ENCODE data around the gene ZFYVE28. TPM values are rescaled to one million over a fixed set of nuclear protein-coding genes. Genes with fewer than 3 reads are reported as not detected.

ZFYVE28 gene
- polyA plus RNA-seq, 6 donors from 2014 or later = 0.71 to 2.9 (median 1.4) TPM

DNA sequence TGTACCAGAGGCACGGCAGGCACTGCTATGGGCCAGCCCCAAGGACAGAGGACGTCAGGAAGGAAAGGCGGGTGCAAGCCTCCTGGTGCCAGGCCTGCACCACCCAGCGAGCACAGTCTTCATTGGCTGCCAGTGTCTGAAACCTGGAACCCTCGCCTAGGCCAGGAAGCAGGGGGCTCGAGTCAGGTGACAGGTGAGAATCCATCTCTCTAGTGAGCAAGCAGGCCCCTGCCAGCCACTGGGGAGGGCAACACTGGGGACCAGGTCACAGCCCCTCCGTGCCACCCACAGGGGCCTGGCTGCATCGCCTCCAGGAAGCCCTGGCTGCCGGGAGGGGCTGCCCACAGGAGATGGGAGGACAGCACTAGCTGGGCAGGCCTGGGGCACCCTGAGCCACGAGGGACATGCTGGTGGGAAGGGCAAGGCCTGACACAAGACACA, 169.6 kb downstream of the ZFYVE28 start:
- no peak overlapping the region for H3K4me3 Mint-ChIP-seq
- no peaks in the 10 kb centered on the region for H3K36me3 Mint-ChIP-seq
- H3K9me3 Mint-ChIP-seq = no peaks in the 10 kb centered on the region
- DNase-seq = no peak
- no peak for ATAC-seq (ENCODE audit: low read depth in 2 of 2)
- H3K27me3 Mint-ChIP-seq = no peaks in the 10 kb centered on the region
- H3K27ac Mint-ChIP-seq = no peak overlapping the region
- peaks cover 5 to 16% (median 10%) of the 10 kb centered on the region in 3 donors for H3K4me1 Mint-ChIP-seq

DNA sequence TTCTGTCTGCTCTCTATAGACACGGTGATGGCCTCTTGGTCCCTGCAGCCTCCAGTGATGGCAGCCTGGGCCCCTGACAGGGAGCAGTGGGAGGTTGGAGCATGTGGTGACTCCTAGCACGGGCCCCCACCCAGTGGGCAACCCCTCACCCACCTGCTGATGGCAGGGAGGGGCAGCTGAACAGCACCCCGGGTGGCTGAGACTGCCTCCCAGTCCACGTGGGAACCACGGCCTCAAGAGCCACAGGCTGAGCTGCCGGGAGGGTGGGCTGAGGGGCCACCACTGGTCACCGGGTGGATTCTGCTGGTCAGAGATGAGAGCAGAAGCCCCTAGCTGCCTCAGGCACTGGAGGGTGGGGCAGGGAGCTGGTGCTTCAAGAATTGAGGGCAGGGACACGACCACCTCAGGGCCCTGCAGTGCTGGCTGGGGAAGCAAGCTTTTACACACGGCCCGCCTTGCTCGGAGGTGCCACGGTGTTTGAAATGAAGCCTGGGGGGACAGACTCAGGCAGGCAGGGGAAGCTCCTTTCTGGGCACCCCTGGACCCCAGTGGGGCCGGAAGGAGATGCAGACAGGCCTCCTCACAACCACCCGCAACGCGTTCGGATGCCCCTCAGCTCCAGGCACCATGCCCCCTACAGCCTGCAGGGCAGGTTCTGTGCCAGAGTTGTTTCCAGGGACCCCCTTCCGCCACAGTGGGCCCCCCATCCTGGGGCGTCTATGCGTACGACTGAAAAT, 170.2 kb downstream of the ZFYVE28 start:
- no peaks in the 10 kb centered on the region for H3K9me3 Mint-ChIP-seq
- ATAC-seq (ENCODE audit: low read depth in 2 of 2) = no peak
- DNase-seq = no peak
- no peak overlapping the region for H3K4me3 Mint-ChIP-seq
- no peaks in the 10 kb centered on the region for H3K27me3 Mint-ChIP-seq
- peak overlapping the region in 1 of 6 donors; percentile 19 for H3K27ac Mint-ChIP-seq
- H3K36me3 Mint-ChIP-seq = no peaks in the 10 kb centered on the region
- H3K4me1 Mint-ChIP-seq = peaks cover 11 to 22% (median 17%) of the 10 kb centered on the region in 3 donors

DNA sequence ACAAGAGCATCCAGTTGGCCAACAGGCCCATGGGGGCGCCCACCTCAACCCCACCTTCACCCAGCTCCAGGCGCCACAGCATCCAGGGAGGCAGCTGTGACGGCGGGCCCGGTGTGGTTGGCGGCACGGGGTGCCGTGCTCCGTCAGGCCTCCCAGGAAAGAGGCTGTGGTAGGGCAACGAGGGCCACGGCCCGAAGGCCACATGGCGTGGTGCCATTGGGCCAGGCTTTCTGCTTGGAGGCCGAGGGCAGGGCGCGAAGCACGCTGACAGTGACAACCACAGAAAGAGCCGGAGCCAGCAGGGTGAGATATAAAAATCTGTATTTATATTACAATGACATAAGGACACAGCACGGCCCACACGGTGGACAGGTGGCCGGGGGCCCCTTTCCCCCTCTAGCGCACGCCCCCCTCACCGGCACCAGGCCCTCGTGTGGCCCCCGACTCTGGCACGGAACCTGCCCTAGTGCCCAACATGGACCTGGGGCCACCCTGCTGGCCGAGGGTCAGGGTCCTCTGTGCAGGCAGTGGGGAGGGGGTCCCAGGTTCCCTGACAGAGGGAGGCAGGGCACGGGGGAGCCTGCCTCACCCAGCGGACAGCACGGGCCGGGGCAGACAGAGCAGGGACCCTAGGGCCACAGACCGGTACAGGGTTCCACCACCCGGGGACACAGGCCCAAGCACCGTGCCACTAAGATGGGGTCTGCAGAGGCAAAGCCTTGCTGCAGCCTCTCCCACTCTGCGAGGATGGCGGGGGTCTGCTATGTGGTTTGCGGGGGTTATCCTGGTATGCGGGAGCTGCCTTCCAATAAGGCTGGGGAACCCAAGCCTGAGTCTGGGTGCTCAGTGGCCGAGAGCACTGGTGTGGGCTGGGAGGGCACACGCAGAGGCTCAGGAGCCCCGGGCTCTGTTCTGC, 171.1 kb downstream of the ZFYVE28 start:
- ATAC-seq (ENCODE audit: low read depth in 2 of 2) = no peak
- Mint-ChIP-seq H3K36me3 (no peaks in the 10 kb centered on the region), H3K27me3 (no peaks in the 10 kb centered on the region), H3K4me3 (no peak overlapping the region), H3K27ac (no peak overlapping the region), H3K4me1 (peaks cover 9 to 24% (median 18%) of the 10 kb centered on the region in 3 donors), H3K9me3 (no peaks in the 10 kb centered on the region)
- DNase-seq = no peak

DNA sequence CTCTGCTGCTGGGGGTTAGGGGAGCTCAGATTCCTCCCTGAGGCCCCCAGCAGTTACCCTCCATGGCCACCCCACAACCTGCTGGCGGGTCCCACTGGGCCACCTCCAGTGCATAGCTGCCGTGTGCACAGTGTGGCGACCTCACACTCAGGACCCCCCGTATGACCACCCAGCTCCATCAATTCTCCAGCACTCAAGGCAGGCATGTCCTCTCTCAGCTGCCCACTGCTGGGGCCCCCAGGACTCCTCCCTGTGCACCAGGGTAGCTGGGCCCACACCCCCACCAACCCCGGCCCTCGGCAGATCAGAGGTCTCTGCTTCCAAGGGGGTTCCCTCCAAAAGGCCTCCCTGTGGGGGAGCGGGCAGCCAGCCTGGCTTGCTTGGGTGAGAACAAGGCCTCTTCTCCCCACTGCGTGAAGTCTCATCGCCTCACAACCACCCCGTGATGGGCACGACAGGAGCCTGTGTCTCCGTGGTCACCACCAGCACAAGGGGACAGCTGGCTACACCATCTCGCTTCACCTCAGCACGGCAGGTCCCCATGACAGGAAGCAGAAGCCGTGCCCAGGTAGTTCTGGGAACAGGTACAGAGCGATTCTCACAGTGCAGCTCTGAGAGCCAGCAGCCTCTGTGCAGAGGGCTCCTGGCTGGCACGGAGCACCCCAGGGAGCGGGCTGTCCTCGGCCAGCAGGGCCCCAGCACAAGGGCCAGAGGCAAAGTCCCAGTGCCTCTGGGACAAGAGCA, 171.9 kb downstream of the ZFYVE28 start:
- Mint-ChIP-seq H3K27me3 (no peaks in the 10 kb centered on the region), H3K4me1 (peaks cover 15 to 31% (median 23%) of the 10 kb centered on the region in 3 donors), H3K9me3 (no peaks in the 10 kb centered on the region), H3K36me3 (no peaks in the 10 kb centered on the region), H3K27ac (peak overlapping the region in 1 of 6 donors; percentile 72), H3K4me3 (no peak overlapping the region)
- DNase-seq (no peak), ATAC-seq (ENCODE audit: low read depth in 2 of 2) (no peak)

DNA sequence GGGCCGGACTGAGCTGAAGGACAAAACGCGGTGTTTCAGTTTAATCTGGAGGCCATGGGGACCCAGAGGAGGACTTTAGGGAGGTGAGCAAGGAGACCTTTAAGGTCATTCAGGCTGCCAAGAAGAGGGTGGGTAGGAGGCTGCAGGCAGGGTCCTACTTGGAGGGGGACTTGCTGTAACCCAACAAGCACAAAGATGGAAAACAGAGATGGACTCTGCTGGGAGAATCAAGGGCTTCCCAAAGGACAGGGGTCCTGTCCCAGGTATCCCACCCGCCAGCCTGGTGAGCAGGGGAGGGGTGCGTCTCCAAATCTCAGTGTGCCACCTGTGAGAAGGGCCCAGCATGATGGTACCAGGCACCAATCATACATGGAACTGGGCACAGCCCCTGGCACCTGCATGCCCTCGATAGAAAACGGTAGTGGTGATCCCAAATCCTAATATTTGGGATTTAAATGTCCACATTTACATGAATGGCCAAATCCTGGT, 172.6 kb downstream of the ZFYVE28 start:
- Mint-ChIP-seq H3K4me3 (peak overlapping the region in 1 of 8 donors; percentile 42), H3K27me3 (no peaks in the 10 kb centered on the region), H3K9me3 (no peaks in the 10 kb centered on the region), H3K36me3 (no peaks in the 10 kb centered on the region), H3K27ac (peak overlapping the region in 2 of 6 donors; percentile 55 to 88), H3K4me1 (peaks cover 21 to 36% (median 26%) of the 10 kb centered on the region in 3 donors)
- no peak for DNase-seq
- no peak for ATAC-seq (ENCODE audit: low read depth in 2 of 2)

DNA sequence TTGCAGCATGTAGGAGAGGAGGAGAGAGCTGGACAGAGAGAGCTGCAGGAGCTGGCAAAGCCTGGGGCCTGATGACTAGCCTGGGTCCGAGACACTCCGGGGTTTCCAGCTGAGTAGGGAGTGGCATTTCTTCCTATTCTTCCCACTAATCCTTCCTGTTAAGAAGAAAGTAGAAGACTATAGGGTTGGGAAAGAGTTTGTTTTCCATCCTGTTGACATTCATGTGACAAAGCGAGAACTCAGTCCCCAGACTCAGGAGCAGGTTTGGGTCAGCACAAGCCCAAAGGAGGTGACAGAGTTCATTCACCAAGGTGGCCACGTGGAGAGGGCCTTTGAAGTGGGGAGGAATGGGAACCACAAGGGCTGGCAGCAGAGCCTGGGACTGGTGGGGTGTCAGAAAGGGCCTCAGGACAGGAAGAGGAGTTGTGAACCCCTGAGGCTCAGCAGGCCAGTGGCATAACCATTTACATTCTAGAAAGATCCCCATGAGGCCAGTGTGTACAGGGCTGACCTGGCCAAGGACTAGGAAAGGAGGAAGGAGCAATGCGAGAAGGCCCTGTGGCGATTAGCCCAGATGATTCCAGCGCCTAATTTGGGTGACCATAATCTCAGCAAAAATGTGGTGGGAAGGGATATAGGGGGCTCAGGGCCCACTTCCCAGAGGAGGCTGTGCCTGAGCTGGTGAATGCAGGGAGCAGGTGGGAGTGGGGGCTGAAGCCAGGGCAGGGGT, 173.2 kb downstream of the ZFYVE28 start:
- H3K4me3 Mint-ChIP-seq = peak overlapping the region in 1 of 8 donors; percentile 42
- H3K4me1 Mint-ChIP-seq = peaks cover 27 to 42% (median 32%) of the 10 kb centered on the region in 3 donors
- ATAC-seq (ENCODE audit: low read depth in 2 of 2) (no peak), DNase-seq (no peak)
- no peaks in the 10 kb centered on the region for H3K27me3 Mint-ChIP-seq
- H3K36me3 Mint-ChIP-seq = peaks cover 0 to under 1% of the 10 kb centered on the region in 2 donors
- H3K27ac Mint-ChIP-seq = peak overlapping the region in 4 of 6 donors; percentile 53 to 88 (median 64)
- H3K9me3 Mint-ChIP-seq = no peaks in the 10 kb centered on the region

DNA sequence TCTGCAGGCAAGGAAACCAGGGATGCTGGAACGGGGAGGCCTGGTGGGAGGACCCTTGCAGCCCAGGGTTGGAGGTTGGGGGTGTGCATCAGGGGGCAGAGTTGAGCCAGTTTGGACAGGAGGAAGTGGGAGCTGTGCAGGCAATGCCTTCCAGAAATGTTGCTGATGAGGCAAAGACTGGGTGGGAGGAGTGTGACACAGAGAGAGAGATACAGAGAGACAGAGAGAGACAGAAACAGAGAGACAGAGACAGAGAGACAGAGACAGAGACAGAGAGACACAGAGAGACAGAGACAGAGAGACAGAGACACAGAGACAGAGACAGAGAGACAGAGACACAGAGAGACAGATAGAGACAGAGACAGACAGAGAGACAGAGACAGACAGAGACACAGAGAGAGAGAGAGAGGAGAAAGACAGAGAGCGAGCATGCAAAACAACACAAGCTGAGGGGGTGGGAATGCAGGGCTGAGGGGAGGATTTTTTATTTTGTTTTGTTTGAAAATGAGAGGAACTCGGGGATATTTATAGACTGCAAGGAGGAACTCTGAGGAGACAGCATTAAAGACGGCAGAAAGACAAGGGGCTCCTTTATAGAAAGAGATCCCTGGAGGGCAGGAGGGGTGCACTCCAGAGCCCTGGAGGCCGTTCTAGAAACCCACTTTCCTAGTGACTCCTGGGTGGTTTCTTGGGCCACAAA, 174.6 kb downstream of the ZFYVE28 start:
- ATAC-seq (ENCODE audit: low read depth in 2 of 2) (no peak), DNase-seq (no peak)
- Mint-ChIP-seq H3K27me3 (no peaks in the 10 kb centered on the region), H3K27ac (peak overlapping the region; percentile 25 to 94 (median 84)), H3K4me3 (peak overlapping the region in 4 of 8 donors; percentile 49 to 62 (median 51)), H3K4me1 (peaks cover 36 to 52% (median 46%) of the 10 kb centered on the region in 3 donors), H3K36me3 (peaks cover 0 to 6% of the 10 kb centered on the region in 2 donors), H3K9me3 (no peaks in the 10 kb centered on the region)

DNA sequence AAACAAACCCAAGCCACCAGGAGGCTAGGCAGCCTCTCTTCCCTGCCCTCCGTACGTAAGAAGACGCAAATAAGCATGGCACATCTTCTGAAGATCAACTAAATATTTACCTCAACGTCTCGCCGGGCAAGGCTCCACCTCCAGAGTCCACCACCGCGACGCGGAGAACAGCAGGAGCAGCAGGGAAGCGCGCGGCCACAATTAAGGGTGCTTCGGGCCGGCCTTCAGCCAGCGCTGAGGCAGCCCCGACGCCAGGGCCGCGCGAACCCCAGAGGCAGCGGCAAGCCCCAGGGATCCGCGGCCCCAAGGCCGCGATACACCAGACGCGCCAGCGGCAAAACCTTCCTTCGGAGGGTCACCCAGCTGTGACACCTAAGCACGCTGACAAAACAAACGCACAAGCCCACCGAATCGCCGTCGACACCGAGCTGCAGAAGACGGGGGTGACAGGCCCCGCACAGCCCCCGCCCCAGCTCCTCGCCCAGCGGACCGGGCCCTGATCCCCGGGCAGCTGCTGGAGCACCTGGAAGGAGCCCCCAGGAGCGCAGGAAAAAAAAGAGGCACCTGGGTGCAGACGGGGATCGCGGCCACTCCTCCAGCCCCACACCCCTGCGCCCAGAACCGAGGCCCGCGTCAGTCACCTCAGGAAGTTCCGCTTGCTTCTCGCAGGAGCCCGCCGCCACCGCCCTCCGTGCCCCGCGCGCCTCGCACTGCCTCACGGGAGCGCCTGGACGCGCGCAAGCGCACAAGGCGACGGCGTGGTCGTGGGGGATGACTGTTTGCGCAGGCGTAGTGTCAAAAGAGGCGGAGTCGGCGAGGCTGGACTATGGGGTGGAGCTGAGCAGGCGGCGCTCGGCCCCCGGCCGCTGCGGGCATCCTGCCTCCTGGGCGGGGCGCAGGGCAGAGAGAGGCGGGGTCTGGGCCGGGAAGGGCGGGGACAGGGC, 176.8 kb downstream of the ZFYVE28 start, which contains the start of the genes HAUS3 and POLN:
TSS of gene HAUS3 (minus strand) at position 712 of the 944 bp plus-strand sequence. CDS start 1,175 bp downstream, outside the sequence.
TSS of gene POLN (minus strand) at position 712 of the 944 bp plus-strand sequence. CDS start 12,890 bp downstream, outside the sequence.
- ATAC-seq (ENCODE audit: low read depth in 2 of 2) (peak; percentile 84 to 85), DNase-seq (peak; percentile 100)
- no peaks in the 10 kb centered on the region for H3K9me3 Mint-ChIP-seq
- peak within 1 kb of the TSS; percentile 79 to 95 (median 94) for H3K27ac Mint-ChIP-seq
- H3K27me3 Mint-ChIP-seq = no peaks in the 10 kb centered on the region
- H3K4me1 Mint-ChIP-seq = peaks cover 44 to 66% (median 61%) of the 10 kb centered on the region in 3 donors
- peaks cover 0 to 6% of the 10 kb centered on the region in 2 donors for H3K36me3 Mint-ChIP-seq
- H3K4me3 Mint-ChIP-seq = peak within 1 kb of the TSS; percentile 86 to 95 (median 90)

DNA sequence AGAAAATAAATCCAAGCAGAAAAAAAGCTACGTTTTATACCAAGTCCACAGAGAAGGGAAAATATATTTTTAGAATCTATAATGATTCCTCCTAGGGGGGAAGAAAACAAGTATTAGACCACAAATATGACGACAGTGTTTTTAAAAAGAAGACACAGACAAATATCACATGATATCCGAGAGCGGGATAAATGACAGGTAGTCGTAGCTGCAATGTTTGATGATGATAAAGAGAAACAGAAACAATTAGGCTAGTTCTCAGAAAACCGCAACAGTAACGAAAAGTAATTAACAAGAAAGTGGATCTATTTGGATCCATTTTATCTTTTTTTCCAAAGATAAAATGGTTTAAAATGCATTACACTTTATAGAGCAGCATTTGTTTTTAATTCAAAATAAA, 177.4 kb downstream of the ZFYVE28 start:
- Mint-ChIP-seq H3K36me3 (peaks cover 0 to 6% of the 10 kb centered on the region in 2 donors), H3K4me3 (peak overlapping the region; percentile 86 to 95 (median 90)), H3K27ac (peak overlapping the region; percentile 79 to 95 (median 94)), H3K27me3 (no peaks in the 10 kb centered on the region), H3K9me3 (no peaks in the 10 kb centered on the region), H3K4me1 (peaks cover 44 to 67% (median 61%) of the 10 kb centered on the region in 3 donors)
- DNase-seq = no peak
- ATAC-seq (ENCODE audit: low read depth in 2 of 2) = no peak

DNA sequence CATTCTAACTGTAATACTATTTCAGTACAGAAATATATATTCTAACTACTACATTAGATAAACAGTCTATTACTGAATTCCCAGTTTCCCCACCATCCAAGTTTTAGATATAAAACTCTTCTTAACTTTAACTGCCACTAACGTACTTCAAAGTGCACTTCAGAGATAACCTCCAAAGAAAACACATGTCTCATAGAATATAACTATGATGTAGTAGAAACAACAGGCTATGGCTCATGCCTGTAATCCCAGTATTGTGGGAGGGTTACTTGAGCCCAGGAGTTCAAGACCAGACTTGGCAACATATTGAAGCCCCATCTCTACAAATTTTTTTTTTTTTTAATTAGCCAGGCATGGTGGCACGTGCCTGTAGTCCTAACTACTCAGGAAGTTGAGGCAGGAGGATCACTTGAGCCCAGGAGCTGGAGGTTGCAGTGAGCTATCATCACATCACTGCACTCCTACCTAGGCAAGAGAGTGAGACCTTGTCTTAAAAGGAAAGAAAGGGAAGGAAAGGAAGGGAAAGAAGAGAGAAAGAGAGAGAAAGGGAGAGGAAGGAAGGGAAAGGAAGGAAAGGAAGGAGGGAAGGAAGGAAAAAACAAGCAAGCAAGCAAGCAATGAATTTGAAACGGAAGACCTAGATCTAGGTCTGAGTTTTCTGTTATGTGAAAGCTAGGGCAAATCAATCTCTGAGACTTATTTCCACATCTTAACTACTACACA, 181.3 kb downstream of the ZFYVE28 start:
- Mint-ChIP-seq H3K4me1 (peaks cover 32 to 59% (median 49%) of the 10 kb centered on the region in 3 donors), H3K4me3 (peak overlapping the region in 4 of 8 donors; percentile 27 to 48 (median 39)), H3K27ac (peak overlapping the region in 4 of 6 donors; percentile 29 to 84 (median 45)), H3K36me3 (peaks cover 5 to 6% of the 10 kb centered on the region in 2 donors), H3K9me3 (no peaks in the 10 kb centered on the region), H3K27me3 (no peaks in the 10 kb centered on the region)
- no peak for ATAC-seq (ENCODE audit: low read depth in 2 of 2)
- DNase-seq = no peak

All from naive B cell (primary cell).